ENCODE measurements around the gene DLX4. TPM values are rescaled to one million over a fixed set of nuclear protein-coding genes. Genes with fewer than 3 reads are reported as not detected.

DLX4 gene
- total RNA-seq, 1 donor, result not detected

GRCh38 chr17:49944273-49944870, 24.6 kb upstream of the DLX4 start:
- no peak for DNase-seq (ENCODE audit: low read depth)
- H3K4me3 ChIP-seq (ENCODE audit: low read depth, low read length), result no peak overlapping the region
- TF ChIP-seq CTCF (IDR thresholded peaks at IDR 0.05; ENCODE audit: insufficient read depth, low read length), result no peak

- TF ChIP-seq CTCF (IDR thresholded peaks at IDR 0.05; ENCODE audit: insufficient read depth, low read length), result no peak
- DNase-seq (ENCODE audit: low read depth), result no peak
- no peak overlapping the region for H3K4me3 ChIP-seq (ENCODE audit: low read depth, low read length)
Observed at GRCh38 chr17:49946208-49946607, 22.8 kb upstream of the DLX4 start.

GRCh38 chr17:49946964-49947584, 21.9 kb upstream of the DLX4 start:
- no peak for DNase-seq (ENCODE audit: low read depth)
- no peak overlapping the region for H3K4me3 ChIP-seq (ENCODE audit: low read depth, low read length)
- no peak for TF ChIP-seq CTCF (IDR thresholded peaks at IDR 0.05; ENCODE audit: insufficient read depth, low read length)

- no peak for DNase-seq (ENCODE audit: low read depth)
- TF ChIP-seq CTCF (IDR thresholded peaks at IDR 0.05; ENCODE audit: insufficient read depth, low read length), result no peak
- H3K4me3 ChIP-seq (ENCODE audit: low read depth, low read length), result no peak overlapping the region
Observed at GRCh38 chr17:49949634-49950033, 19.4 kb upstream of the DLX4 start.

- H3K4me3 ChIP-seq (ENCODE audit: low read depth, low read length), result no peak overlapping the region
- no peak for DNase-seq (ENCODE audit: low read depth)
- no peak for TF ChIP-seq CTCF (IDR thresholded peaks at IDR 0.05; ENCODE audit: insufficient read depth, low read length)
Observed at GRCh38 chr17:49951362-49952082, 17.5 kb upstream of the DLX4 start.

GRCh38 chr17:49952209-49952911, 16.6 kb upstream of the DLX4 start:
- no peak overlapping the region for H3K4me3 ChIP-seq (ENCODE audit: low read depth, low read length)
- peak; percentile 55 for DNase-seq (ENCODE audit: low read depth)
- peak; percentile 91 for TF ChIP-seq CTCF (IDR thresholded peaks at IDR 0.05; ENCODE audit: insufficient read depth, low read length)
